GM18870 (cell line): ENCODE data around the gene COL13A1.

Source experiments
- ATAC-seq: cut with Tn5 transposase; IDR thresholded peaks from one replicate; pipeline ENCODE4 v1.9.1; 2021; ENCODE audit warnings: moderate library complexity; ENCODE audit not compliant: unreplicated experiment

The COL13A1 gene

GRCh38 chr10:70007116-70007820 lies 205.6 kb downstream of the COL13A1 start:
- ATAC-seq = no peak
